Stimulated activated CD8-positive, alpha-beta memory T cell treated with anti-CD3 and anti-CD28 coated beads, Interleukin-4, amount 100 ng/mL, for 48 hours (primary cell): Measurements from ENCODE around the gene SMCO4.
"Not testable (repeated sequence)": the region's sequence is repeated elsewhere in the genome, so short reads cannot be mapped to it uniquely, and the experiment has no call there.

Experiments used
- DNase-seq: peaks from one replicate; pipeline ENCODE4 v3.0.0-alpha.2; 2020

The SMCO4 gene

GRCh38 chr11:93559681-93560080, 16.5 kb upstream of the SMCO4 start:
- no peak for DNase-seq

- no peak for DNase-seq
These were observed 9.7 kb upstream of the SMCO4 start for GRCh38 chr11:93552874-93553273.

GRCh38 chr11:93549976-93550375, 6.8 kb upstream of the SMCO4 start:
- no peak for DNase-seq

- DNase-seq = no peak
These were observed 5.6 kb upstream of the SMCO4 start for GRCh38 chr11:93548679-93549319.

- no peak for DNase-seq
These were observed 4.6 kb upstream of the SMCO4 start for GRCh38 chr11:93547773-93548172.

GRCh38 chr11:93547028-93547427, 3.8 kb upstream of the SMCO4 start:
- no peak for DNase-seq

GRCh38 chr11:93545566-93545965, 2.4 kb upstream of the SMCO4 start:
- DNase-seq = no peak

- DNase-seq = no peak
These were observed 371 bp downstream of the SMCO4 start for GRCh38 chr11:93542811-93543229.

GRCh38 chr11:93541884-93542810, 1.0 kb downstream of the SMCO4 start:
- DNase-seq = peak; percentile 46

GRCh38 chr11:93540896-93541553, 2.2 kb downstream of the SMCO4 start:
- DNase-seq = no peak

GRCh38 chr11:93540337-93540736, 2.9 kb downstream of the SMCO4 start:
- no peak for DNase-seq

GRCh38 chr11:93537767-93538261, 5.4 kb downstream of the SMCO4 start:
- no peak for DNase-seq

GRCh38 chr11:93537049-93537448, 6.1 kb downstream of the SMCO4 start:
- no peak for DNase-seq

GRCh38 chr11:93536101-93536861, 6.9 kb downstream of the SMCO4 start:
- DNase-seq = no peak

GRCh38 chr11:93535578-93535977, 7.6 kb downstream of the SMCO4 start:
- not testable (repeated sequence) for DNase-seq

GRCh38 chr11:93532806-93533205, 10.4 kb downstream of the SMCO4 start:
- DNase-seq = no peak

- peak; percentile 43 for DNase-seq
These were observed 10.9 kb downstream of the SMCO4 start for GRCh38 chr11:93532281-93532789.

GRCh38 chr11:93530468-93530826, 12.7 kb downstream of the SMCO4 start:
- no peak for DNase-seq

- no peak for DNase-seq
These were observed 13.3 kb downstream of the SMCO4 start for GRCh38 chr11:93529707-93530467.

- no peak for DNase-seq
These were observed 14.2 kb downstream of the SMCO4 start for GRCh38 chr11:93528757-93529645.

GRCh38 chr11:93528252-93528651, 14.9 kb downstream of the SMCO4 start:
- DNase-seq = no peak
